HepG2 (cell line): ENCODE results near the gene RBBP8NL. TPM values are rescaled to one million over a fixed set of nuclear protein-coding genes. Genes with fewer than 3 reads are reported as not detected.

Experiments used
- ATAC-seq: fragments of 200-7000 bp; cut with Tn5 transposase; 3 replicates; pipeline ENCODE4 v1.9.1; 2020; ENCODE audit warnings: mild to moderate bottlenecking, moderate library complexity
- BruUV-seq: library from RNA; stranded (reverse); fragments of 400-500 nt; replicated peaks from 2 replicates; lab custom pipeline; 2021; lab: Mats Ljungman, UMichigan
- CTCF ChIA-PET: fragments of 300-600 bp; formaldehyde crosslinking; extraction: SDS; loops from one replicate; lab custom pipeline; 2021; ENCODE audit warnings: low total read pairs, inconsistent platforms, low intra/inter-chr PET ratio; lab: Yijun Ruan, JAX
- POLR2A ChIA-PET: fragments of 350-600 bp; sonication (Branson Sonifier 250); formaldehyde crosslinking; loops from one replicate; lab custom pipeline; 2020; ENCODE audit warnings: antibody characterized with exemption, inconsistent platforms; lab: Yijun Ruan, JAX
- DNase-seq: peaks from one replicate; pipeline ENCODE4 v3.0.0-alpha.2; 2015; ENCODE audit warnings: low spot score
- FAIRE-seq: peaks from 3 replicates; lab custom pipeline; 2011; peaks lifted over from hg19 to GRCh38; lab: Jason Lieb, UNC
- H2AFZ ChIP-seq: one replicate; pipeline ENCODE4 v1.6.1; 2011; ENCODE audit warnings: low read length, inconsistent platforms
- H3K27ac ChIP-seq: fragments of 300-600 bp; 3 replicates; pipeline ENCODE4 v1.8.0; 2011; ENCODE audit warnings: mixed run types, mild to moderate bottlenecking, mixed read lengths, low read length, inconsistent platforms; ENCODE audit not compliant: insufficient read depth; ENCODE audit errors: extremely low read length
- H3K27me3 ChIP-seq, 2 experiments: fragments of 200-600 bp in 1 of 2; 2 replicates in 1 of 2; 3 replicates in 1 of 2; pipeline versions ENCODE4 v1.6.0 to v1.8.0; 2011; ENCODE audit warnings: low read length in 2 of 2, mild to moderate bottlenecking in 2 of 2, moderate library complexity in 2 of 2, inconsistent platforms in 1 of 2; ENCODE audit not compliant: insufficient read depth in 2 of 2, control insufficient read depth in 1 of 2
- H3K36me3 ChIP-seq, 2 experiments: fragments of 200-600 bp in 1 of 2; replicated peaks in 1 of 2; 2 replicates in 1 of 2; 3 replicates in 1 of 2; pipeline versions ENCODE4 v1.5.1 to v1.8.0; 2011; ENCODE audit warnings: low read length in 2 of 2, inconsistent platforms in 1 of 2; ENCODE audit not compliant: insufficient read depth in 2 of 2, control insufficient read depth in 1 of 2
- H3K4me1 ChIP-seq: 2 replicates; pipeline ENCODE4 v1.5.1; 2012; ENCODE audit warnings: low read length, inconsistent platforms; ENCODE audit not compliant: insufficient read depth
- H3K4me2 ChIP-seq: 2 replicates; pipeline ENCODE4 v1.6.0; 2011; ENCODE audit warnings: low read depth, low read length, inconsistent platforms
- H3K4me3 ChIP-seq, 3 experiments: fragments of 200-600 bp in 1 of 3; sonication (generic), shearing (Covaris generic) in 1 of 3; replicated peaks in 1 of 3; 2 replicates each; pipeline ENCODE4 v1.5.1; 2011 to 2016; ENCODE audit warnings: low read length in 3 of 3, inconsistent platforms in 2 of 3, low read depth in 2 of 3, mild to moderate bottlenecking in 2 of 3, control low read depth in 1 of 3, mixed read lengths in 1 of 3; ENCODE audit not compliant: insufficient read depth in 1 of 3
- H3K79me2 ChIP-seq: one replicate; pipeline ENCODE4 v1.6.1; 2011; ENCODE audit warnings: low read length, inconsistent platforms; ENCODE audit not compliant: insufficient read depth
- H3K9ac ChIP-seq: 2 replicates; pipeline ENCODE4 v1.6.0; 2011; ENCODE audit warnings: mild to moderate bottlenecking, low read depth, low read length, inconsistent platforms; ENCODE audit not compliant: insufficient read depth
- H3K9me3 ChIP-seq: 2 replicates; pipeline ENCODE4 v1.5.1; 2012; ENCODE audit warnings: mild to moderate bottlenecking, low read length
- H4K20me1 ChIP-seq: 2 replicates; pipeline ENCODE4 v1.6.0; 2011; ENCODE audit warnings: inconsistent platforms, mild to moderate bottlenecking, low read length, moderate library complexity; ENCODE audit not compliant: insufficient read depth
- ARNTL ChIP-seq: sonication (generic); formaldehyde crosslinking; IDR thresholded peaks from 2 replicates; pipeline ENCODE4 v1.4.0; 2020; ENCODE audit warnings: mild to moderate bottlenecking, missing genetic modification reagents
- CTCF ChIP-seq: sonication (generic); formaldehyde crosslinking; IDR thresholded peaks from 2 replicates; pipeline ENCODE4 v1.5.0; 2020; ENCODE audit warnings: mild to moderate bottlenecking, missing genetic modification reagents, moderate library complexity
- HIC2 ChIP-seq: sonication (generic); formaldehyde crosslinking; IDR thresholded peaks from 2 replicates; pipeline ENCODE4 v1.9.0; 2022; ENCODE audit warnings: low read depth, missing genetic modification reagents
- HNRNPL ChIP-seq: fragments of 200-400 bp; formaldehyde crosslinking; IDR thresholded peaks from 2 replicates; pipeline ENCODE4 v1.6.1; 2017; ENCODE audit warnings: mild to moderate bottlenecking, low read depth, low read length
- HOXA5 ChIP-seq: sonication (generic); formaldehyde crosslinking; IDR thresholded peaks from 2 replicates; pipeline ENCODE4 v1.4.0; 2020; ENCODE audit warnings: missing genetic modification reagents
- IRF2 ChIP-seq: IDR thresholded peaks from 2 replicates; pipeline ENCODE4 v1.6.1; 2018; ENCODE audit warnings: missing genetic modification reagents, missing compliant biosample characterization
- MATR3 ChIP-seq: sonication (generic); formaldehyde crosslinking; IDR thresholded peaks from 2 replicates; pipeline ENCODE4 v1.4.0; 2020; ENCODE audit warnings: missing genetic modification reagents
- MAZ ChIP-seq, 2 experiments: sonication (generic) in 1 of 2; formaldehyde crosslinking in 1 of 2; IDR thresholded peaks; 2 replicates each; pipeline versions ENCODE4 v1.5.0 to v1.6.1; 2012 to 2020; ENCODE audit warnings: low read depth in 2 of 2, mild to moderate bottlenecking in 2 of 2, borderline replicate concordance in 1 of 2, improper control_type of control experiment in 1 of 2, low read length in 1 of 2, missing genetic modification reagents in 1 of 2, moderate library complexity in 1 of 2
- MED8 ChIP-seq: sonication (generic); formaldehyde crosslinking; IDR thresholded peaks from 2 replicates; pipeline ENCODE4 v1.8.1; 2023; ENCODE audit warnings: mild to moderate bottlenecking, missing genetic modification reagents; ENCODE audit not compliant: insufficient replicate concordance
- MXD1 ChIP-seq: sonication (generic); formaldehyde crosslinking; IDR thresholded peaks from 2 replicates; pipeline ENCODE4 v1.4.0; 2020; ENCODE audit warnings: mild to moderate bottlenecking, missing genetic modification reagents
- RAD21 ChIP-seq: fragments of 450-650 bp; formaldehyde crosslinking; IDR thresholded peaks from 2 replicates; pipeline ENCODE4 v1.5.0; 2020; ENCODE audit warnings: mild to moderate bottlenecking
- SNAI1 ChIP-seq: sonication (generic); formaldehyde crosslinking; IDR thresholded peaks from 2 replicates; pipeline ENCODE4 v1.5.0; 2020; ENCODE audit warnings: mild to moderate bottlenecking, missing genetic modification reagents, borderline replicate concordance
- XRCC5 ChIP-seq: fragments of 200-400 bp; formaldehyde crosslinking; optimal IDR thresholded peaks from 2 replicates; pipeline ENCODE3; 2017; ENCODE audit warnings: mild to moderate bottlenecking, low read length
- ZNF552 ChIP-seq: sonication (generic); formaldehyde crosslinking; IDR thresholded peaks from 2 replicates; pipeline ENCODE4 v1.9.0; 2022; ENCODE audit warnings: missing genetic modification reagents, mild to moderate bottlenecking, borderline replicate concordance
- ZNF564 ChIP-seq: sonication (generic); formaldehyde crosslinking; IDR thresholded peaks from 2 replicates; pipeline ENCODE4 v1.8.1; 2023; ENCODE audit warnings: mild to moderate bottlenecking, missing genetic modification reagents
- ZNF710 ChIP-seq: sonication (generic); formaldehyde crosslinking; IDR thresholded peaks from 2 replicates; pipeline ENCODE4 v1.5.0; 2020; ENCODE audit warnings: mild to moderate bottlenecking, missing genetic modification reagents, borderline replicate concordance
- ZNF772 ChIP-seq: sonication (generic); formaldehyde crosslinking; IDR thresholded peaks from 2 replicates; pipeline ENCODE4 v1.5.0; 2020; ENCODE audit warnings: mild to moderate bottlenecking, missing genetic modification reagents
- WGBS: methylation state at CpG from one replicate; pipeline ENCODE4 v1.1.6; 2017; ENCODE audit warnings: low lambda C conversion rate; 5-methylcytosine and 5-hydroxymethylcytosine counted together
- in situ Hi-C: cut with HindIII; loops from 2 replicates; pipeline ENCODE4 v1.10.0; 2017; ENCODE audit warnings: low pct_unique_long_range_greater_than_20kb; ENCODE audit not compliant: extremely low pct_ligation_motif_present
- intact Hi-C: fragments of 100-400 bp; cut with micrococcal nuclease; formaldehyde crosslinking; loops from one replicate; pipeline ENCODE4 v1.10.0; 2022; ENCODE audit not compliant: unreplicated experiment
- polyA plus RNA-seq, 8 experiments: library from polyadenylated mRNA; depleted of rRNA in 3 of 8; stranded (reverse) in 7 of 8; unstranded in 1 of 8; fragments of >200 nt; fragmentation: Illumina TruSeq in 4 of 8; extraction: Trizol in 4 of 8; gene quantifications; 2 replicates each; pipeline versions ENCODE4 v1.2.1 to v1.2.3, GENCODE V29; 2011 to 2016; ENCODE audit warnings: low read depth in 4 of 8, missing spikeins in 1 of 8, mixed read lengths in 1 of 8; ENCODE audit not compliant: insufficient read depth in 1 of 8
- total RNA-seq, 5 experiments: library from RNA; depleted of rRNA; stranded (reverse); fragments of >200 nt; fragmentation: Illumina TruSeq; extraction: Trizol; gene quantifications; 2 replicates each; pipeline ENCODE4 v1.2.3, GENCODE V29; 2016; ENCODE audit warnings: low read depth in 1 of 5

RBBP8NL gene
- total and polyA plus RNA-seq, 2 of the 13 experiments (the other 11 are each of a cell fraction or from before 2014, with no cell fraction given) = 0.69 to 0.86 TPM

DNA sequence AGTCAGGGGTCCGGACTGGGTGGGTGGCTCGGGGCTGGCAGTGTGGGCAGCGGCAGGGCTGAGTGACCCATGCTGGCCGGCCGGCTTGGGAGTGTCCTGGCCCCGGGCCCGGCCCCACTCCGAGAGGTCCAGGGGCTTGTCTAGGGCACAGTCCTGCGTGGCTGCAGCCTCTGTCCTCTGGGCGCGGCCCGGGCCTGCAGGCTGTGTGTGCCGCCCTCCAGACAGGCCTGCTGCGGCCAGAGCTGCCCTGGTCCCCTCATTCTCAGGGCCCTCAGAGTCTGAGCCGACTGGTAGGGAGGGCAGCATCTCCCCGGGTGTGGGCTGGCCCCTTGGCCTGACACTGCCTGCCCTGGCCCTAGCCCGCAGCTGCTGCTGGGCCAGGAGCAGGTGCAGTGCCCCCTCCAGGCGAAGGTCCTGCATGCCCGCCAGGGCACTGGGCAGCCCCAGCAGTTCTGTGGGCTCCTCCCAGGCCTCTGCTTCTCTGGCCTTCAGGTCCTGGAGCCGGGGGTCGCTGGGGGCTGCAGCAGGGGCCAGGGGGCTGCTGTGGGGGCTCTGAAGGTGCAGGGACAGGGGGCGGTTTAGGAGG, 13.3 kb downstream of the RBBP8NL start:
- intact Hi-C loops (loop anchor here (5.0 kb wide), 2 partner anchors 73 to 203 kb away; no protein-coding TSS in a partner anchor), in situ Hi-C loops (loop anchor here (5.0 kb wide), 1 partner anchor 78 kb away; no protein-coding TSS in a partner anchor)
- Histone ChIP-seq H4K20me1 (no peaks in the 10 kb centered on the region), H3K79me2 (no peaks in the 10 kb centered on the region), H3K4me1 (peaks cover 47% of the 10 kb centered on the region), H3K9ac (no peak overlapping the region), H3K36me3 (no peaks in the 10 kb centered on the region), H3K9me3 (no peaks in the 10 kb centered on the region), H2AFZ (no peak overlapping the region), H3K4me2 (no peak overlapping the region), H3K4me3 (no peak overlapping the region), H3K27ac (no peak overlapping the region), H3K27me3 (peaks cover 13 to 52% of the 10 kb centered on the region in 2 experiments; a peak in 4 of 5 replicates)
- FAIRE-seq = no peak
- ChIA-PET POLR2A (interaction anchor here (0.6 kb wide), 1 partner anchor 409 kb away, joined by 3 read pairs; no protein-coding TSS in a partner anchor), CTCF (no interaction called here)
- ATAC-seq = peak; percentile 46
- no TSS peak for BruUV-seq
- 34% methylated on average over 13 of the region's 22 CpGs for WGBS
- no peak for DNase-seq
- 0 out of 2 replicates have a peak, but pooled peaks have one; percentile 25 for TF ChIP-seq SNAI1 (CRISPR knock-in tag)
- peak; percentile 16 for TF ChIP-seq MED8
- no peak for TF ChIP-seq HOXA5
- TF ChIP-seq RAD21 (CRISPR knock-in tag) = 0 out of 2 replicates have a peak, but pooled peaks have one; percentile 37
- TF ChIP-seq HIC2 (CRISPR knock-in tag) = peak; percentile 62; the same call in 1 of the 2 replicates
- no peak for TF ChIP-seq MAZ (IDR thresholded peaks at IDR 0.05; ENCODE audit: borderline replicate concordance, low read depth, low read length)
- TF ChIP-seq MAZ (CRISPR knock-in tag; IDR thresholded peaks at IDR 0.05; ENCODE audit: low read depth) = 0 out of 2 replicates have a peak, but pooled peaks have one; percentile 27
- peak; percentile 60 for TF ChIP-seq XRCC5
- TF ChIP-seq ZNF710 (CRISPR knock-in tag) = 0 out of 2 replicates have a peak, but pooled peaks have one; percentile 32
- TF ChIP-seq ZNF564 (CRISPR knock-in tag) = 0 out of 2 replicates have a peak, but pooled peaks have one; percentile 28
- 0 out of 2 replicates have a peak, but pooled peaks have one; percentile 33 for TF ChIP-seq ZNF552
- peak; percentile 70 for TF ChIP-seq CTCF
- no peak for TF ChIP-seq ARNTL (CRISPR knock-in tag)
- TF ChIP-seq ZNF772 (CRISPR knock-in tag) = 0 out of 2 replicates have a peak, but pooled peaks have one; percentile 63
- TF ChIP-seq IRF2 = no peak
- peak; percentile 40; the same call in 1 of the 2 replicates for TF ChIP-seq MXD1
- TF ChIP-seq HNRNPL = peak; percentile 94
- 0 out of 2 replicates have a peak, but pooled peaks have one; percentile 40 for TF ChIP-seq MATR3
